H9 (cell line): ENCODE measurements around the gene ADAM33. TPM values are rescaled to one million over a fixed set of nuclear protein-coding genes. Genes with fewer than 3 reads are reported as not detected.

Source experiments
- DNase-seq: peaks from one replicate; pipeline ENCODE4 v3.0.0-alpha.2; 2017
- H2AFZ ChIP-seq: one replicate; pipeline ENCODE4 v1.6.1; 2013; ENCODE audit warnings: mild to moderate bottlenecking, low read length, control low read depth, moderate library complexity
- H2AK5ac ChIP-seq: 2 replicates; pipeline ENCODE4 v1.6.1; 2013; ENCODE audit warnings: low read length, control low read depth, mixed read lengths; ENCODE audit not compliant: insufficient read length
- H2BK120ac ChIP-seq: one replicate; pipeline ENCODE4 v1.6.1; 2013; ENCODE audit warnings: low read depth, mild to moderate bottlenecking, low read length, control low read depth, inconsistent platforms; ENCODE audit not compliant: poor library complexity, severe bottlenecking
- H2BK12ac ChIP-seq: 2 replicates; pipeline ENCODE4 v1.6.1; 2013; ENCODE audit warnings: low read length, control low read depth, mixed read lengths, low read depth; ENCODE audit not compliant: insufficient read length
- H2BK15ac ChIP-seq: 2 replicates; pipeline ENCODE4 v1.6.1; 2013; ENCODE audit warnings: low read depth, low read length, control low read depth
- H2BK20ac ChIP-seq: one replicate; pipeline ENCODE4 v1.6.1; 2013; ENCODE audit warnings: low read depth, mild to moderate bottlenecking, low read length, control low read depth, inconsistent platforms; ENCODE audit not compliant: poor library complexity, severe bottlenecking
- H2BK5ac ChIP-seq: 2 replicates; pipeline ENCODE4 v1.6.1; 2013; ENCODE audit warnings: low read length, control low read depth, mixed read lengths; ENCODE audit not compliant: insufficient read length
- H3K14ac ChIP-seq: 2 replicates; pipeline ENCODE4 v1.6.1; 2013; ENCODE audit warnings: low read length, control low read depth; ENCODE audit not compliant: insufficient read depth
- H3K18ac ChIP-seq: 2 replicates; pipeline ENCODE4 v1.6.1; 2013; ENCODE audit warnings: low read depth, mild to moderate bottlenecking, mixed read lengths, low read length, control low read depth; ENCODE audit not compliant: insufficient read length
- H3K23ac ChIP-seq: 2 replicates; pipeline ENCODE4 v1.6.1; 2013; ENCODE audit warnings: low read length, control low read depth, mixed read lengths, low read depth; ENCODE audit not compliant: insufficient read length
- H3K23me2 ChIP-seq: 2 replicates; pipeline ENCODE4 v1.6.1; 2013; ENCODE audit warnings: low read depth, mild to moderate bottlenecking, mixed read lengths, low read length, control low read depth; ENCODE audit not compliant: insufficient read length, poor library complexity, severe bottlenecking
- H3K27ac ChIP-seq: 2 replicates; pipeline ENCODE4 v1.5.1; 2013; ENCODE audit warnings: low read length, control low read depth, mixed read lengths, low read depth; ENCODE audit not compliant: insufficient read length
- H3K27me3 ChIP-seq: 2 replicates; pipeline ENCODE4 v1.6.1; 2013; ENCODE audit warnings: low read length, control low read depth, inconsistent platforms; ENCODE audit not compliant: insufficient read depth
- H3K4ac ChIP-seq: 2 replicates; pipeline ENCODE4 v1.6.1; 2013; ENCODE audit warnings: low read depth, mild to moderate bottlenecking, control low read depth, inconsistent platforms, low read length, moderate library complexity
- H3K4me1 ChIP-seq: 2 replicates; pipeline ENCODE4 v1.6.1; 2013; ENCODE audit warnings: low read length, control low read depth, inconsistent platforms; ENCODE audit not compliant: insufficient read depth
- H3K4me2 ChIP-seq: 2 replicates; pipeline ENCODE4 v1.6.1; 2013; ENCODE audit warnings: low read length, control low read depth, mixed read lengths; ENCODE audit not compliant: insufficient read length, insufficient read depth
- H3K56ac ChIP-seq: 2 replicates; pipeline ENCODE4 v1.6.1; 2013; ENCODE audit warnings: low read depth, mild to moderate bottlenecking, mixed read lengths, low read length, control low read depth; ENCODE audit not compliant: insufficient read length
- H3K79me1 ChIP-seq: 2 replicates; pipeline ENCODE4 v1.6.1; 2013; ENCODE audit warnings: low read depth, mild to moderate bottlenecking, moderate library complexity, low read length, control low read depth, inconsistent platforms; ENCODE audit not compliant: insufficient read depth, poor library complexity, severe bottlenecking
- H3K79me2 ChIP-seq: 2 replicates; pipeline ENCODE4 v1.6.1; 2013; ENCODE audit warnings: low read length, control low read depth, inconsistent platforms; ENCODE audit not compliant: insufficient read depth
- H3K9ac ChIP-seq: 2 replicates; pipeline ENCODE4 v1.6.1; 2013; ENCODE audit warnings: low read length, control low read depth, mixed read lengths; ENCODE audit not compliant: insufficient read length; ENCODE audit errors: extremely low read depth
- H3K9me3 ChIP-seq: one replicate; pipeline ENCODE4 v1.6.1; 2013; ENCODE audit warnings: low read depth, low read length, inconsistent platforms; ENCODE audit not compliant: control insufficient read depth
- H3T11ph ChIP-seq: one replicate; pipeline ENCODE4 v1.6.1; 2013; ENCODE audit warnings: mild to moderate bottlenecking, low read length, control low read depth, inconsistent platforms
- H4K20me1 ChIP-seq: one replicate; pipeline ENCODE4 v1.6.1; 2013; ENCODE audit not compliant: control insufficient read depth, insufficient read length, insufficient read depth
- H4K5ac ChIP-seq: 2 replicates; pipeline ENCODE4 v1.6.1; 2013; ENCODE audit warnings: low read depth, mild to moderate bottlenecking, mixed read lengths, low read length, control low read depth; ENCODE audit not compliant: insufficient read length
- H4K8ac ChIP-seq: replicated peaks from 2 replicates; pipeline ENCODE4 v1.6.1; 2013; ENCODE audit warnings: low read length, control low read depth, mixed read lengths, low read depth; ENCODE audit not compliant: insufficient read length
- H4K91ac ChIP-seq: 2 replicates; pipeline ENCODE4 v1.6.1; 2013; ENCODE audit warnings: low read depth, mild to moderate bottlenecking, moderate library complexity, mixed read lengths, low read length, control low read depth; ENCODE audit not compliant: insufficient read length
- H3K27ac Mint-ChIP-seq, 3 experiments: 2 replicates in 2 of 3; 3 replicates in 1 of 3; pipeline ENCODE4 v1.8.0; 2020 to 2021; ENCODE audit warnings: mixed read lengths in 3 of 3, mild to moderate bottlenecking in 1 of 3, moderate library complexity in 1 of 3
- H3K27me3 Mint-ChIP-seq: 2 replicates; pipeline ENCODE4 v1.8.0; 2021; ENCODE audit warnings: low read depth, mild to moderate bottlenecking, moderate library complexity, mixed read lengths
- H3K36me3 Mint-ChIP-seq, 3 experiments: 2 replicates in 2 of 3; 3 replicates in 1 of 3; pipeline ENCODE4 v1.8.0; 2020 to 2021; ENCODE audit warnings: low read depth in 3 of 3, mixed read lengths in 3 of 3; ENCODE audit not compliant: insufficient read depth in 1 of 3
- H3K4me1 Mint-ChIP-seq, 2 experiments: 2 replicates each; pipeline ENCODE4 v1.8.0; 2020; ENCODE audit warnings: mixed read lengths in 2 of 2
- H3K4me3 Mint-ChIP-seq, 2 experiments: 2 replicates in 1 of 2; 3 replicates in 1 of 2; pipeline ENCODE4 v1.8.0; 2020 to 2021; ENCODE audit warnings: mild to moderate bottlenecking in 2 of 2, mixed read lengths in 2 of 2, moderate library complexity in 1 of 2
- H3K9me3 Mint-ChIP-seq, 2 experiments: 2 replicates in 1 of 2; 3 replicates in 1 of 2; pipeline ENCODE4 v1.8.0; 2020; ENCODE audit warnings: mild to moderate bottlenecking in 2 of 2, mixed read lengths in 2 of 2, moderate library complexity in 1 of 2
- WGBS: extraction: QIAGEN DNeasy Blood & Tissue Kit; methylation state at CpG from one replicate; pipeline ENCODE4 v1.1.7; 2013; ENCODE audit warnings: missing lambda C conversion rate, low lambda C conversion rate, mixed read lengths; ENCODE audit not compliant: insufficient read length; ENCODE audit errors: extremely low coverage; 5-methylcytosine and 5-hydroxymethylcytosine counted together
- total RNA-seq: library from RNA; stranded (reverse); gene quantifications from 2 replicates; pipeline ENCODE4 v1.2.1, GENCODE V29; 2021
- TF ChIP-seq, protein P1 (sequence below): fragments of 200-600 bp; sonication (generic); conservative IDR thresholded peaks from 3 replicates; pipeline ENCODE4 v1.8.0; 2021; ENCODE audit warnings: antibody characterized with exemption, mild to moderate bottlenecking

The ADAM33 gene
- total RNA-seq, 1 experiment from 2014 or later = 4.0 TPM

DNA sequence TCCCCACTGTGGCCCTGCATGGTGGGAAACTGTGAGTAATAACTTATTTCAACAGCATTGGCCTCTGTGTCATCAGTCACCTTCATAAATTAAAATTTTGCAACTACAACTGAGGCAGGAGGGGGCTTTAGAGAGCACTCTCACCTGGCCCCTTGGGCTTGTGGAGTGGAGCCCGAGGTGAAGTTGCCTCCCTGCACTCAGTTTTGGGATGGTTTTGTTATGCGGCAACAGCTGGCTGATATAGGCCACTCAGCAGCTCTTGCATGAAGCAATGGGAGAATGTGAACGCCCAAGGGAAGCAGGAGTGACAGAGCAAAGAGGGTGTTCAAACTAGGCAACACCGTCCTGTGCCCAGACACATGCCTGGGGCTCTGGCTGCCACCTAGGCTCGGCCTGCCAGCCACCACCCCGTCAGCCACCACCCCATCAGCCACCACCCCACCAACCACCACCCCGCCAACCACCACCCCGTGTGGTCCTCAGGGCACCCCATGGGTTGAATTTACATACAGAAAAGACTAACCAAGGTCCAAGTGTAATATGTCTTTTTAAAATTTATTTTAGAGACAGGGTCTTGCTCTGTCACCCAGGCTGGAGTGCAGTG is 14.3 kb downstream of the ADAM33 start:
- Histone ChIP-seq H4K5ac (no peak overlapping the region), H3K9ac (no peak overlapping the region), H4K91ac (no peak overlapping the region), H3K18ac (no peak overlapping the region), H2AK5ac (no peak overlapping the region), H3K4me1 (no peaks in the 10 kb centered on the region), H2BK12ac (no peak overlapping the region), H2AFZ (no peak overlapping the region), H2BK5ac (no peak overlapping the region), H3K23me2 (no peaks in the 10 kb centered on the region), H3K9me3 (no peaks in the 10 kb centered on the region), H3T11ph (no peak overlapping the region), H3K23ac (no peak overlapping the region), H3K14ac (no peak overlapping the region), H2BK120ac (no peak overlapping the region), H3K79me1 (no peaks in the 10 kb centered on the region), H2BK15ac (no peak overlapping the region), H3K79me2 (no peaks in the 10 kb centered on the region), H4K20me1 (no peaks in the 10 kb centered on the region), H4K8ac (no peak overlapping the region), H3K4ac (no peak overlapping the region), H3K56ac (no peak overlapping the region), H3K4me2 (no peak overlapping the region), H3K27ac (no peak overlapping the region), H3K27me3 (peaks cover under 1% of the 10 kb centered on the region; the same call in 1 of the 2 replicates), H2BK20ac (no peak overlapping the region)
- WGBS = no CpG with 5 or more reads among the region's 8 CpGs
- Mint-ChIP-seq H3K27me3 (peaks cover 27% of the 10 kb centered on the region), H3K36me3 (0 out of 7 replicates have a peak, but pooled peaks cover 0 to 3% (median 0%) of the 10 kb centered on the region in 3 experiments), H3K4me1 (peaks cover 13 to 24% of the 10 kb centered on the region in 2 experiments), H3K27ac (no peak overlapping the region; a peak in 1 of 7 replicates), H3K4me3 (0 out of 5 replicates have a peak overlapping the region, but pooled peaks of 1 of the 2 experiments have one; percentile 57), H3K9me3 (peaks cover 2 to 4% of the 10 kb centered on the region in 2 experiments; a peak in 3 of 5 replicates)
- TF ChIP-seq, protein P1, sequence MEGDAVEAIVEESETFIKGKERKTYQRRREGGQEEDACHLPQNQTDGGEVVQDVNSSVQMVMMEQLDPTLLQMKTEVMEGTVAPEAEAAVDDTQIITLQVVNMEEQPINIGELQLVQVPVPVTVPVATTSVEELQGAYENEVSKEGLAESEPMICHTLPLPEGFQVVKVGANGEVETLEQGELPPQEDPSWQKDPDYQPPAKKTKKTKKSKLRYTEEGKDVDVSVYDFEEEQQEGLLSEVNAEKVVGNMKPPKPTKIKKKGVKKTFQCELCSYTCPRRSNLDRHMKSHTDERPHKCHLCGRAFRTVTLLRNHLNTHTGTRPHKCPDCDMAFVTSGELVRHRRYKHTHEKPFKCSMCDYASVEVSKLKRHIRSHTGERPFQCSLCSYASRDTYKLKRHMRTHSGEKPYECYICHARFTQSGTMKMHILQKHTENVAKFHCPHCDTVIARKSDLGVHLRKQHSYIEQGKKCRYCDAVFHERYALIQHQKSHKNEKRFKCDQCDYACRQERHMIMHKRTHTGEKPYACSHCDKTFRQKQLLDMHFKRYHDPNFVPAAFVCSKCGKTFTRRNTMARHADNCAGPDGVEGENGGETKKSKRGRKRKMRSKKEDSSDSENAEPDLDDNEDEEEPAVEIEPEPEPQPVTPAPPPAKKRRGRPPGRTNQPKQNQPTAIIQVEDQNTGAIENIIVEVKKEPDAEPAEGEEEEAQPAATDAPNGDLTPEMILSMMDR = no peak
- DNase-seq = no peak
